BJ (cell line): Measurements from ENCODE around the gene FGF11. TPM values are rescaled to one million over a fixed set of nuclear protein-coding genes. Genes with fewer than 3 reads are reported as not detected.

Experiments
- CTCF ChIA-PET: fragments of 350-600 bp; formaldehyde crosslinking; extraction: SDS; loops from one replicate; lab custom pipeline; 2021; ENCODE audit warnings: antibody characterized with exemption, inconsistent platforms; lab: Yijun Ruan, JAX
- POLR2A ChIA-PET: fragments of 300-600 bp; sonication (Branson Sonifier 250); formaldehyde crosslinking; extraction: SDS; loops from one replicate; lab custom pipeline; 2021; ENCODE audit warnings: antibody characterized with exemption; lab: Charles Lee
- DNase-seq: peaks from one replicate; pipeline ENCODE4 v3.0.0-alpha.2; 2011; ENCODE audit warnings: low read depth
- H3K27me3 ChIP-seq: 2 replicates; pipeline ENCODE4 v1.6.0; 2011; ENCODE audit warnings: low read length; ENCODE audit not compliant: control insufficient read depth, insufficient read depth
- H3K36me3 ChIP-seq: 2 replicates; pipeline ENCODE4 v1.5.1; 2011; ENCODE audit warnings: low read length; ENCODE audit not compliant: control insufficient read depth, insufficient read depth
- H3K4me3 ChIP-seq: 2 replicates; pipeline ENCODE4 v1.5.1; 2011; ENCODE audit warnings: low read depth, mild to moderate bottlenecking, control low read depth, low read length
- polyA plus RNA-seq: library from polyadenylated mRNA; depleted of rRNA; stranded (reverse); fragments of >200 nt; gene quantifications from 2 replicates; pipeline ENCODE4 v1.2.3, GENCODE V29; 2011
- TF ChIP-seq, protein P1 (sequence below): IDR thresholded peaks from 2 replicates; pipeline ENCODE4 v1.5.1; 2011; ENCODE audit warnings: low read depth, mild to moderate bottlenecking, control low read depth, inconsistent platforms, low read length, moderate library complexity; ENCODE audit not compliant: insufficient read depth

The FGF11 gene
- polyA plus RNA-seq, 1 experiment, result 0.98 TPM

DNA sequence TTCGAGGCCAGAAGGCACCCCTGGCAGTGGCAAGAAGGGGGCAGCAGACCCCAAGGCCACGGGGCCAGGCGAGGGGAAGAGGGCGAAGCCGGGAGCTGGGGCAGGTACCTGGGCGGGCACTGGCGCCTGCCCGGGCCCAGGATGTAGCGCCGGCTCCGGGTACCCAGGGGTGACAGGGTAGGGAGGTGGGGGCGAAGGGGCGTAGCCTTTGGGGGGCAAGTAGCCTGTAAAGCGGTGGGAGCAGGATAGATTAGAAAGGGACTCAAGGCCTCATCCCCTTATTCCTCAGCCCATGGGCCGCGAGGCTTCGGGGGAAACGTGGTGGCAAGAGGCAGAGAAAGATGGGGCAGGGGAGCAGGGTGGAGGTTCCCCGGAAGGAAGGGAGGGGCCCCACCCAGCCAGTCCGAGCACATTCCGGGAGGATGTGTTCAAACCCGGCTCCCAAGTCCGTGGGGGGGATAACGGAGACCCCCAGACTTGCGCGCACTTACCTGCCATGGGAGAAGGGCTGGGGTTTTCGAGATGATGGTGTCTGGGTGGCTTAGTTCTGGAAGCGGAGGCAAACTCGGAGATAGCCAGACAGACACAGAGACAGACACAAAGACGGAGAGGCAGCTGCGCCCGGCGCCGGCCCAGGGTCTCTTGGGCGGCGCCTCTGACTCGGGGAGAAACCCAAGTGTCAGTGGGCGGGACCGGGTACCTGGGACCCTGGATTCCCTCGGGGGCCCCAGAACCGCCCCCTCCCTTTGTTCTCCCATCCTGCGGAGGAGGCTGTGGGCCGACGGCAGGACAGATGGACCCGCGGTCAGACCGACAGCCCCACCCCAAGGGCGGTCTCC lies 45.5 kb upstream of the FGF11 start:
- TF ChIP-seq, protein P1, sequence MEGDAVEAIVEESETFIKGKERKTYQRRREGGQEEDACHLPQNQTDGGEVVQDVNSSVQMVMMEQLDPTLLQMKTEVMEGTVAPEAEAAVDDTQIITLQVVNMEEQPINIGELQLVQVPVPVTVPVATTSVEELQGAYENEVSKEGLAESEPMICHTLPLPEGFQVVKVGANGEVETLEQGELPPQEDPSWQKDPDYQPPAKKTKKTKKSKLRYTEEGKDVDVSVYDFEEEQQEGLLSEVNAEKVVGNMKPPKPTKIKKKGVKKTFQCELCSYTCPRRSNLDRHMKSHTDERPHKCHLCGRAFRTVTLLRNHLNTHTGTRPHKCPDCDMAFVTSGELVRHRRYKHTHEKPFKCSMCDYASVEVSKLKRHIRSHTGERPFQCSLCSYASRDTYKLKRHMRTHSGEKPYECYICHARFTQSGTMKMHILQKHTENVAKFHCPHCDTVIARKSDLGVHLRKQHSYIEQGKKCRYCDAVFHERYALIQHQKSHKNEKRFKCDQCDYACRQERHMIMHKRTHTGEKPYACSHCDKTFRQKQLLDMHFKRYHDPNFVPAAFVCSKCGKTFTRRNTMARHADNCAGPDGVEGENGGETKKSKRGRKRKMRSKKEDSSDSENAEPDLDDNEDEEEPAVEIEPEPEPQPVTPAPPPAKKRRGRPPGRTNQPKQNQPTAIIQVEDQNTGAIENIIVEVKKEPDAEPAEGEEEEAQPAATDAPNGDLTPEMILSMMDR, result peak; percentile 35
- Histone ChIP-seq H3K36me3 (peaks cover 13% of the 10 kb centered on the region), H3K27me3 (no peaks in the 10 kb centered on the region), H3K4me3 (peak overlapping the region; percentile 89)
- DNase-seq, result no peak
- ChIA-PET CTCF (interaction anchor here (1.4 kb wide), 1 partner anchor 38 kb away, joined by 7 read pairs; no protein-coding TSS in a partner anchor), POLR2A (interaction anchor here (0.6 kb wide), 1 partner anchor 10 kb away, joined by 3 read pairs; the partner anchor contains the start of gene TMEM256)

- TF ChIP-seq, protein P1, result peak; percentile 64
Measured at GRCh38 chr17:7394452-7395191, 44.7 kb upstream of the FGF11 start, which contains the start of gene PLSCR3. Gene PLSCR3, minus strand, starts transcription at chr17:7394525. Its CDS starts 415 bp downstream, at chr17:7394110.

DNA sequence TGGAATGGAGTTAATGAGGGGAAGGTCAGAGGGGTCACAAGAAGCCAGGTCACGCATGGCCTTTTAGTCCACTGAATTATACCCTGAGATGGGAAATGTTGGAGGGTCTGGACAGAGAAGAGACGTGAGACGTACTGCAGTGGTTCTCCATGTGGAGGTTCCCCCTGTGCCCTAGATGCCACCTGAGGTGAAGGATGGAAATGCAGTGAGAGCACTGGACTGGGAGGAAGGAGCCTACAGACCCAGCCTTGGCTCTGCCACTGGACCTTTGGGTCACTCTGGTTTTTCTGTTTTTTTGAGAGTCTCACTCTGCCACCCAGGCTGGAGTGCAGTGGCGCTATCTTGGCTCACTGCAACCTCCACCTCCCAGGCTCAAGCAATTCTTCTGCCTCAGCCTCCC lies 43.2 kb upstream of the FGF11 start:
- CTCF ChIA-PET, result no interaction called here
- TF ChIP-seq, protein P1, result no peak
- DNase-seq, result no peak
- Histone ChIP-seq H3K36me3 (peaks cover 1% of the 10 kb centered on the region; the same call in 1 of the 2 replicates), H3K27me3 (no peaks in the 10 kb centered on the region), H3K4me3 (no peak overlapping the region)
- POLR2A ChIA-PET, result no interaction called here

More at GRCh38 chr17:7394452-7395191, 44.7 kb upstream of the FGF11 start, which contains the start of gene PLSCR3:
- ChIA-PET POLR2A (interaction anchor here (0.6 kb wide), 1 partner anchor 10 kb away, joined by 3 read pairs; the partner anchor contains the start of gene TMEM256), CTCF (interaction anchor here (1.4 kb wide), 1 partner anchor 39 kb away, joined by 7 read pairs; no protein-coding TSS in a partner anchor)
- peak; percentile 45 for DNase-seq
- Histone ChIP-seq H3K27me3 (no peaks in the 10 kb centered on the region), H3K4me3 (peak within 1 kb of the TSS; percentile 89), H3K36me3 (peaks cover 9% of the 10 kb centered on the region)

DNA sequence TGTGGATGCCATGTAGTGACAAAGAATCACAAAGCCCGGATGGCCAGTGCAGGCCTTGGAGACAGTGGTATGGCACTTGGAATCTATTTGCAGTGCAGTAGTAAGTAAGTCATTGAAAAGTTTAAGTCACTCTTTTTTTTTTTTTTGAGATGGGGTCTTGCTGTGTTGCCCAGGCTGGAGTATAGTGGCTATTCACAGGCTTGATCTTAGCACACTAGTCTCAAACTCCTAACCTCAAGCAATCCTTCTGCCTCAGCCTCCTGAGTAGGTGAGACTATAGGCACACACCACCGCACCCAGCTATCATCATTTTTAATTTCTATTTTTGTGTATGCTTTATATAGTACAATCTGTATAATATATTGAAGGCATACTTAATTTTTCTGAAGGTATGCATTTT lies 40.7 kb upstream of the FGF11 start:
- Histone ChIP-seq H3K4me3 (no peak overlapping the region), H3K36me3 (no peaks in the 10 kb centered on the region), H3K27me3 (no peaks in the 10 kb centered on the region)
- DNase-seq, result no peak
- POLR2A ChIA-PET, result interaction anchor here (0.6 kb wide), 1 partner anchor 77 kb away, joined by 3 read pairs; no protein-coding TSS in a partner anchor
- TF ChIP-seq, protein P1, result no peak
- CTCF ChIA-PET, result interaction anchor here (0.6 to 1.8 kb wide), 3 partner anchors 115 to 191 kb away, joined by 3 to 6 read pairs (median 4); no protein-coding TSS in a partner anchor
